HG03280 (cell line): Measurements from ENCODE around the gene PPCDC.
A peak's percentile ranks its signal among the peaks of the same experiment; 100 is the strongest.

Experiments used
- ATAC-seq: cut with Tn5 transposase; IDR thresholded peaks from one replicate; pipeline ENCODE4 v1.9.1; 2021; ENCODE audit warnings: mild to moderate bottlenecking, moderate library complexity; ENCODE audit not compliant: unreplicated experiment

Gene PPCDC, protein sequence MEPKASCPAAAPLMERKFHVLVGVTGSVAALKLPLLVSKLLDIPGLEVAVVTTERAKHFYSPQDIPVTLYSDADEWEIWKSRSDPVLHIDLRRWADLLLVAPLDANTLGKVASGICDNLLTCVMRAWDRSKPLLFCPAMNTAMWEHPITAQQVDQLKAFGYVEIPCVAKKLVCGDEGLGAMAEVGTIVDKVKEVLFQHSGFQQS

GRCh38 chr15:75023181-75023871, at the start of gene PPCDC:
PPCDC (plus strand) TSS chr15:75023590; CDS start chr15:75028319, 4,729 bp downstream.
- ATAC-seq = peak; percentile 97

GRCh38 chr15:74976159-74976558, 47.2 kb upstream of the PPCDC start:
- ATAC-seq = no peak

- no peak for ATAC-seq
Observed at GRCh38 chr15:74977599-74977998, 45.8 kb upstream of the PPCDC start.

DNA sequence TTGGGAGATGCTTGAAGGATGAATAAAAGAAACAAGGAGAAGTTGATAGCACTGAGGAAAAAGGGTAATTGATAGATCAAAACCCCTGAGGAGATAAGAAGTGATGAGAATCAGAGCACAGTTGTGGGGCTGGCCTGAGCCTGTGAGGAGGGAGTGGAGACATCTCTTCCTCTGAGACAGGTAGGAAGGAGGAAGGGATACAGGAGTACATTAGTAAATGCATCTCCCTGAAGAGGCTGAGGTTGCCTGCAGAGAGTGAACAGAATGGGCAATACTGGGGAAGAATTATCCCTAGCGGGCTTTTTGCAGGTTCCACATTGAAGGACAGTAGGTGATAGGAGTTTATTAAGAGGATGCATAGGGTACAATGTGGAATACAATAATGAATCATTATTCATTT, 45.3 kb upstream of the PPCDC start:
- no peak for ATAC-seq

DNA sequence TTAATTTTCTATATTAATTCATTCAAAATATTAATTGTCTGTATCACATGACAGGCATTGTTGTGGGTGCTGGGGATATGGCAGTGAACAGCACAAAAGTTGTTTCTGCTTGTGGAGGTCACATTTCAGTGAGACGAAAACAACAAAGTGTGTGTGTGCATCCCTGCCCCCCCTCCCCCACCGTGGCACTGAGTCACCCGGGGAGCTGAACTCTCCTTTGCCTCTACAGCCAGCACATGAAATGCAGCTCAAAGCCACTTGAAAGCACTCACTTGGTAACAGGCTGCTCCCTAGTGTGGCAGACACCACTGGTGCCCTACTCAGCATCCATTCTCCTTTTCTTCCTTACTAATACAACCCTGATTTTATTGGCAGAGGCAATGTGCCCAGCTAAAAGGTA, 44.9 kb upstream of the PPCDC start:
- ATAC-seq = no peak

GRCh38 chr15:74982183-74982582, 41.2 kb upstream of the PPCDC start:
- ATAC-seq = no peak

DNA sequence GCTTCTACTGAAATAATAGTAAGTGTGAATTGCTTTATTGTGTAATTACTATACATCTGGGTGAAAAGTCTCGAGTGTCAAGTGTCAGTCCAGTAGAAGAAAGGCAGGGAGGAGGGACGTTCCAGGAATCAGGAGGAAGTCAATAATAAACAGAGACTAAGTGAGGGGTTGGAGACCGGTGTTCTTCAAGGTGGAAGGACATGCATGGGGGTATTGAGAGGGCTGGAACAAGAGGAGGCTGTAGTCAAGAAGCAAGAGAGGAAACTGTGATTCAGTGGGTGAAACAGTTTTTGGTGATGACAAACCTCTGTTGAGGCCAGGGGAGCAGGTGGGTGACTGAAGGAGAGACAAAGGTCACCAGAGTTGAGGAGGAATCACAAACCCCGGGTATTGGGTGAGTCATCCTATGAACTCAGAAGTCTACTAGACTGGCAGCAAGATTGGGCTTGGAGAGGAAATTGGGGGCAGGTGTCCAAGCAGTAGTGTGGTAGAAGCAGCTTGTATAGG, 39.6 kb upstream of the PPCDC start:
- peak; percentile 63 for ATAC-seq

- no peak for ATAC-seq
Observed at GRCh38 chr15:74988007-74988800, 35.2 kb upstream of the PPCDC start.

DNA sequence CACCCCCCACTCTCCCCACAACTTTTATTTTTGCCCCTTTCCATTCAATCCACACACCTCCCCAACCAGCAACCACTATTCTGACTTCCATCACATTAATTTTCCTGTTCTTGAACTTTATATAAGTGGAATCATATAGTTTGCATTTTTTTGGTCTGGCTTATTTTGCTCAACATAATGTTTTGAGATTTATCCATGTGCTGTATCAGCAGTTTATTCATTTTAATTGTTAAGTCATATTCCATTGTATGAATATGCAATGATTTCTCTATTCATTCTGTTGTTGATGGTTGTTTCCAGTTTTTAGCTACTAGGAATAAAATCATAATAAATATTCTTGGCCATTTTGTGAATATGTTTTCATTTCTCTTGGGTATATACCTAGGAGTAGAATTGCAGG, 33.9 kb upstream of the PPCDC start:
- no peak for ATAC-seq

- ATAC-seq = no peak
Observed at GRCh38 chr15:74992619-74993018, 30.8 kb upstream of the PPCDC start.

DNA sequence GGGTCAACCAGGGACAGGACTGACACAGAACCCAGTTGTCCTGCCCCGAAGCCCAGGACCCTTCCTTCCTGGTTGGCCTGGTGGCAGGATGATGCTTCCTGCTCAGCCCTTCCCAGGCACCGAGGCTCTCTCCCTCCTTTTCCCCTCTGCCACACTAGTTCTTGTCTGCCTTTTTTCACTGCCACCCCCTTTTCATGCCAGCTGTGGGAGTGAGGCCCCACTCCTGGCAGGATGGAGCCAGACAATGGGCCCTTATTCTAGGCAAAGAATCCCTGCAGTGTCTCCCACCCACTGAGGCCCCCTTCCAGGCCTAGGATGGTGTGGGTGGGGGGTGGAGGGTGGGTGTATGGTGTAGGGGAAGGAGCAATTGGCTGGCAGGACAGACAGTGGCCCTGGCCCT, 29.2 kb upstream of the PPCDC start:
- ATAC-seq = no peak

GRCh38 chr15:74994685-74995084, 28.7 kb upstream of the PPCDC start:
- no peak for ATAC-seq

GRCh38 chr15:74995182-74995778, 28.1 kb upstream of the PPCDC start, which contains the start of gene SCAMP5:
SCAMP5 (plus strand) TSS chr15:74995563; CDS start chr15:75011840, 16,277 bp downstream.
- peak; percentile 85 for ATAC-seq

- ATAC-seq = no peak
Observed at GRCh38 chr15:74995779-74996765, 27.3 kb upstream of the PPCDC start.

DNA sequence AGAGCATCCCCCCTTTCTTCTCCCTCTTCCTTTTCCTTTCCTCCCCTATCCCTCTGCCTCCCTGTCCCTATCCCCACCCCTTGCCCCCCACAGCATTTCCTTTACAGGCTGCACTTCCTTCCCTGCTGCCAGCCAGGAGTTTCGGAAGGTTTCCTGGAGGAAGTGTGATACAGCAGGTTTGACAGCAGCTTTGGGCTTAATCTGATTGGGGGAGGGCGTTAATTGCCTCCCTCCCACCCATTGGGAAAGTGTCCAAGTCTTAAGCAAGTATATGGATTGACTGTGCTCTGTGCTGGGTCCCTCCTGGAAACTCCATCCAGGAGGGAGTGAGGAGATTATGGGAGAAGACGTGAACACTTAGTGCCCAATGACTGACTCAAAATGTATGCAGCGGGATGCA, 26.2 kb upstream of the PPCDC start:
- ATAC-seq = no peak

DNA sequence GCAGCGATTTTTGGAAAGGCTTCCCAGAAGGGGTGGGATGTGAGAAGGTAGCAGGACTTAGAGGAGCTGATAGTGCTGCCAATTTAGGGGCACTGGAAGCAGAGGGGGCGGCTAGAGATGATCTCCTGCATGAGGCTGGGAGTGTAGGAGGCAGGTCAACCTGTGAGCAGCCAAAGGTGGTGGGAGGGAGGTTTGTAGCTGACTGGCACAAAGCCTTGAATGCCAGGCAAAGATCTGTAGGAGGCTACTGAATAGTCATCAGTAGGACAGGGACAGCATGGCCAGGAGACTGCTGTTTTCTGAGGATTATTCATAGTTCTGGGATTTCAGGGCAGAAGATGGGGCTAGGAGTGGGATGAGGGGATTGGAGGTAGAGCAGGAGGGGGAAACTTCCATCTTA, 25.8 kb upstream of the PPCDC start:
- no peak for ATAC-seq

DNA sequence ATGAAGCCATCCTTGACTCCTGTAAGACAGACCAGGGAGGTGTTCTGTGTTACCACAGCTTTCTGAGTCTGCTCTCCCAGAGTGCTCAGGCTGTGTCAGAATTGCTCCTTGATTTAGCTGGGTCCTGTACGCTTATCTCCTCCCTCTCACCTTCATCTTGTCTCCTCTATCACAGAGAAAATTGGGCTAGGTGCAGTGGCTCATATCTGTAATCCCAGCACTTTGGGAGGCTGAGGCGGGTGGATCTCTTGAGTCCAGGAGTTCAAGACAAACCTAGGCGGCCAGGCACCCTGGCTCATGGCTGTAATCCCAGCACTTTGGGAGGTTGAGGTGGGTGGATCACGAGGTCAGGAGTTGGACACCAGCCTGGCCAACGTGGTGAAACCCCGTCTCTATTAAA, 22.1 kb upstream of the PPCDC start:
- no peak for ATAC-seq

GRCh38 chr15:75002398-75002797, 21.0 kb upstream of the PPCDC start:
- no peak for ATAC-seq

DNA sequence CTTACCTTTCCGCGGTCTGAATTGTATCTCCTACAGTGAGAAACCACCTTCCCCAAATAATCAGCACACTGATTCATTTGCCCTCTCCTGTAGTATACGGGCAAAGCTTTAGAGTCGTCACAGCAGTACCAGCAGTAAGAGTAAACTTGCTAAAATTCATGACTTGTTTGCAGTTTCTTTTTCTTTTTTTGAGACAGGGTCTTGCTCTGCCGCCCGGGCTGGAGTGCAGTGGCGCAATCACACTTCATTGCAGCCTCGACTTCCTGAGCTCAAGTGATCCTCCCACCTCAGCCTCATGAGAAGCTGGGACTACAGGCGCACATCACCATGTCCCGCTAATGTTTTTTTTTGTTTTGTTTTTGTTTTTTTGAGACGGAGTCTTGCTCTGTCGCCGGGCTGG, 16.2 kb upstream of the PPCDC start:
- no peak for ATAC-seq

- ATAC-seq = no peak
Observed at GRCh38 chr15:75008221-75008625, 15.2 kb upstream of the PPCDC start.
